ENCODE results near the gene ARSG. TPM values are rescaled to one million over a fixed set of nuclear protein-coding genes. Genes with fewer than 3 reads are reported as not detected.
"Not testable (repeated sequence)": the region's sequence is repeated elsewhere in the genome, so short reads cannot be mapped to it uniquely, and the experiment has no call there.

ARSG gene
- total RNA-seq, 1 donor from 2014 or later = 1.5 TPM

DNA sequence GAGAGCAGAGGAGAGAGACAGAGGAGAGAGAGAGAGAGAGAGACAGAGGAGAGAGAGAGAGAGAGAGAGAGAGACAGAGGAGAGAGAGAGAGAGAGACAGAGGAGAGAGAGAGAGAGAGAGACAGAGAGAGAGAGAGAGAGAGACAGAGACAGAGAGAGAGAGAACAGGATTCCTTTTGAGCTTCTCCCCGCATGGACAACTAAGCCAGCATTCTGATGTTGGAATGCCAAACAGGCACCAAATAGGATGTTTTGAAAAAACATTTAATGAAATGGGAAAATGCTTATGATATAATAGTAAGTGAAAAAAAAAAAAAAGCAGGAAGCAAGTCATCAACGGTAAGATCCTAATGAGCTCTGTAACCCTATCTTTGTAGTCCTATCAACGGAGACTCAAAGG is 60.7 kb downstream of the ARSG start:
- no peak for DNase-seq (ENCODE audit: low read depth)
- TF ChIP-seq CTCF (conservative IDR thresholded peaks at IDR 0.05; ENCODE audit: low read depth, low read length) = no peak
- H3K4me3 ChIP-seq (ENCODE audit: low read depth, low read length) = no peak overlapping the region

- DNase-seq (ENCODE audit: low read depth); H3K4me3 ChIP-seq (ENCODE audit: low read depth, low read length): not testable (repeated sequence)
These were observed 61.4 kb downstream of the ARSG start for GRCh38 chr17:68352671-68353070.

GRCh38 chr17:68353111-68353521 is 61.8 kb downstream of the ARSG start:
- H3K4me3 ChIP-seq (ENCODE audit: low read depth, low read length) = no peak overlapping the region
- DNase-seq (ENCODE audit: low read depth) = no peak
- no peak for TF ChIP-seq CTCF (conservative IDR thresholded peaks at IDR 0.05; ENCODE audit: low read depth, low read length)

DNA sequence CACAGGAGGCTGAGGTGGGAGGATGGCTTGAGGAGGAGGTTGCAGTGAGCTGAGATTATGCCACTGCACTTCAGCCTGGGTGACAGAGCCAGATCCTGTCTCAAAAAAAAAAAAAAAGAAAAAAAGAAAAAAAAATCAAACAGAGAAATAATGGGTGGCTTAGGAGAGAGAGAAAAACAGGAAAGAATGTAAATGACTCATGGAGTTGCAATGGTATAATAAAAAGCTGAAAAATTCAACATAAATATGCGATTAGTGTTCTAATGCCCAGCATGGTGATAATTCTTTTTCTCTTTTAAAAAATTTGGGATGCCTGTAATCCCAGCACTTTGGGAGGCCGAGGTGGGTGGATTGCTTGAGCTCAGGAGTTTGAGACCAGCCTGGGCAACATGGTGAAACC is 63.0 kb downstream of the ARSG start:
- not testable (repeated sequence) for H3K4me3 ChIP-seq (ENCODE audit: low read depth, low read length)

GRCh38 chr17:68355108-68355507 is 63.8 kb downstream of the ARSG start:
- not testable (repeated sequence) for H3K4me3 ChIP-seq (ENCODE audit: low read depth, low read length); DNase-seq (ENCODE audit: low read depth)

More for the DNA sequence above, 63.0 kb downstream of the ARSG start:
- DNase-seq (ENCODE audit: low read depth) = not testable (repeated sequence)

GRCh38 chr17:68356520-68356919 is 65.2 kb downstream of the ARSG start:
- no peak for TF ChIP-seq CTCF (conservative IDR thresholded peaks at IDR 0.05; ENCODE audit: low read depth, low read length)
- no peak for DNase-seq (ENCODE audit: low read depth)

GRCh38 chr17:68356949-68357455 is 65.7 kb downstream of the ARSG start:
- no peak overlapping the region for H3K4me3 ChIP-seq (ENCODE audit: low read depth, low read length)
- DNase-seq (ENCODE audit: low read depth) = no peak
- no peak for TF ChIP-seq CTCF (conservative IDR thresholded peaks at IDR 0.05; ENCODE audit: low read depth, low read length)

More at GRCh38 chr17:68356520-68356919, 65.2 kb downstream of the ARSG start:
- H3K4me3 ChIP-seq (ENCODE audit: low read depth, low read length) = no peak overlapping the region

DNA sequence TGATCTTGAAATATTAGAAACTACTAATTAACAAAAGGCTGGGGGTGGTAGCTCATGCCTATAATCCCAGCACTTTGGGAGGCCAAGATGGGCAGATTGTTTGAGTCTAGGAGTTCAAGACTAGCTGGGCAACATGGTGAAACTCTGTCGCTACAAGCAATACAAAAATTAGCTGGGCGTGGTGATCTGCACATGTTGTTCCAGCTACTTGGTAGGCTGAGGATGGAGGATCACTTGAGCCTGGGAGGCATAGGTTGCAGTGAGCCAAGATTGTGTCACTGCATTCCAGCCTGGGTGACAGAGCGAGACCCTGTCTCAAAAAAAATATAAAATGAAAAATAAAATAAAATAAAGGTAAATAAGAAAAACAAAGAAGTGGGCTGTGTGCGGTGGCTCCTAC is 66.6 kb downstream of the ARSG start:
- DNase-seq (ENCODE audit: low read depth) = no peak
- no peak for TF ChIP-seq CTCF (conservative IDR thresholded peaks at IDR 0.05; ENCODE audit: low read depth, low read length)
- no peak overlapping the region for H3K4me3 ChIP-seq (ENCODE audit: low read depth, low read length)

Data from epithelial cell of proximal tubule (primary cell).